Measurements from ENCODE around the gene PTPA.
"Not testable (repeated sequence)": the region's sequence is repeated elsewhere in the genome, so short reads cannot be mapped to it uniquely, and the experiment has no call there.

PTPA gene

GRCh38 chr9:129176701-129177442 is 65.7 kb downstream of the PTPA start:
- DNase-seq (ENCODE audit: low read depth): no peak

GRCh38 chr9:129177443-129177790 is 66.2 kb downstream of the PTPA start:
- no peak for DNase-seq (ENCODE audit: low read depth)

GRCh38 chr9:129177791-129178567 is 66.8 kb downstream of the PTPA start, which contains the start of gene IER5L:
IER5L (minus strand) TSS chr9:129178261; CDS start chr9:129178052, 209 bp downstream.
- peak; percentile 92 for DNase-seq (ENCODE audit: low read depth)

- DNase-seq (ENCODE audit: low read depth): no peak
Measured at GRCh38 chr9:129178568-129179382, 67.6 kb downstream of the PTPA start.

- no peak for DNase-seq (ENCODE audit: low read depth)
Measured at GRCh38 chr9:129181246-129181645, 70.0 kb downstream of the PTPA start.

- no peak for DNase-seq (ENCODE audit: low read depth)
Measured at GRCh38 chr9:129182122-129182521, 70.9 kb downstream of the PTPA start.

- no peak for DNase-seq (ENCODE audit: low read depth)
Measured at GRCh38 chr9:129182625-129183494, 71.6 kb downstream of the PTPA start.

- no peak for DNase-seq (ENCODE audit: low read depth)
Measured at GRCh38 chr9:129183495-129184218, 72.4 kb downstream of the PTPA start.

GRCh38 chr9:129184219-129184524 is 73.0 kb downstream of the PTPA start:
- no peak for DNase-seq (ENCODE audit: low read depth)

GRCh38 chr9:129184596-129185122 is 73.4 kb downstream of the PTPA start:
- no peak for DNase-seq (ENCODE audit: low read depth)

- no peak for DNase-seq (ENCODE audit: low read depth)
Measured at GRCh38 chr9:129185402-129185801, 74.2 kb downstream of the PTPA start.

- DNase-seq (ENCODE audit: low read depth): no peak
Measured at GRCh38 chr9:129185991-129186390, 74.8 kb downstream of the PTPA start.

GRCh38 chr9:129187042-129187441 is 75.8 kb downstream of the PTPA start:
- DNase-seq (ENCODE audit: low read depth): no peak

GRCh38 chr9:129189971-129190370 is 78.8 kb downstream of the PTPA start:
- DNase-seq (ENCODE audit: low read depth): not testable (repeated sequence)

GRCh38 chr9:129191234-129191633 is 80.0 kb downstream of the PTPA start:
- no peak for DNase-seq (ENCODE audit: low read depth)

GRCh38 chr9:129193655-129194054 is 82.4 kb downstream of the PTPA start:
- no peak for DNase-seq (ENCODE audit: low read depth)

- DNase-seq (ENCODE audit: low read depth): no peak
Measured at GRCh38 chr9:129194221-129194620, 83.0 kb downstream of the PTPA start.

GRCh38 chr9:129195606-129196005 is 84.4 kb downstream of the PTPA start:
- no peak for DNase-seq (ENCODE audit: low read depth)

GRCh38 chr9:129197045-129197444 is 85.8 kb downstream of the PTPA start:
- not testable (repeated sequence) for DNase-seq (ENCODE audit: low read depth)

- DNase-seq (ENCODE audit: low read depth): no peak
Measured at GRCh38 chr9:129197978-129198318, 86.7 kb downstream of the PTPA start.
